Measurements from ENCODE around the gene ELAVL2.

ELAVL2 gene

DNA sequence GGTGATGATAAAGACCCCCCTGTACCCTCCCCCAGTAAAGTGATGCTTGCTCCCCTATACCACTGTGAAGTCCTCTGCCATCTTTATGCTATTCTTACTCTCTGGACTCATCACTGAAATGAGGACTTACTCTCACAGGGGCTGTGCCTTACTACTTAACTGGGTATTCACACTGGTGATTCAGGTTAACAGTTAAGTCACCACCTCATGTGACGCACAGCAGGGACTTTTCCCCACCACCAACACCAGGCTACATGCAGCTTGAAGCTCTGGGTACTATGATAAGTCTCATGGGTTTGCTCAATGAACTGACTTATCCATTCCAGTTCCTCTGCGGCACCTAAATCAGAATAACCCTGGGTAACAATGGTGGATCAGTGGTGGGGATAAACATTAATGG is 163.7 kb downstream of the ELAVL2 start:
- DNase-seq (ENCODE audit: low spot score), result no peak

DNA sequence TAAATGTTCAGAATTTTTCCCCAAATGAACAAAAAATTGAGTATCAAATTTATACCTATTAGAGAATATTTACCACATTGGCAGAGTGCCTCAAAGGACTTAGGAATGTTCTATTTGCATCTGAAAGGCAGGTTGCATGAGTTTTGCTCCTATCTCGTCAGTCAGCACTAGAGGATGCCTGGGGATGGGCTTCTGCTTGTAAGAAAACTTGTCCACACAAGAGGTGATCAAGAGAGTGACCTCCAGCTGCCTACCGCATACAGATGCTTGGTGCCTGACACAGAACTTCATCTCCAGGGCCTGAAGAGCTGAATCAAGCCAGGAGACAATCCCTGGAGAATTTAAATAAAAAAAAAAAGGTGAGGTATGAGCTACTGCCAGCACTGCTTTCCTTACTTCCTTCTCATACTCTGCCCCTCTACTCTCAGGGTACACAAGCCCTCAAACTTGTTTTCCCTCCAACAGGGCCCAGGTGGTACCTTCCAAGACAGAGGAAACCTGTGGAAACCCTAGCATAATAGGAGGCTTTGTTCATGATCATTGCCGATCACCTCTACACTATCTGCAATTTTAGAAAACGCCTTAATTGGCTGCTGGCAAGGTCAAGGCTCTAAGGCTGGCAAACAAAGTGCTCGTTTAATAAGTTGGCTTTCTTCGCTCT is 166.6 kb downstream of the ELAVL2 start:
- no peak for DNase-seq (ENCODE audit: low spot score)

DNA sequence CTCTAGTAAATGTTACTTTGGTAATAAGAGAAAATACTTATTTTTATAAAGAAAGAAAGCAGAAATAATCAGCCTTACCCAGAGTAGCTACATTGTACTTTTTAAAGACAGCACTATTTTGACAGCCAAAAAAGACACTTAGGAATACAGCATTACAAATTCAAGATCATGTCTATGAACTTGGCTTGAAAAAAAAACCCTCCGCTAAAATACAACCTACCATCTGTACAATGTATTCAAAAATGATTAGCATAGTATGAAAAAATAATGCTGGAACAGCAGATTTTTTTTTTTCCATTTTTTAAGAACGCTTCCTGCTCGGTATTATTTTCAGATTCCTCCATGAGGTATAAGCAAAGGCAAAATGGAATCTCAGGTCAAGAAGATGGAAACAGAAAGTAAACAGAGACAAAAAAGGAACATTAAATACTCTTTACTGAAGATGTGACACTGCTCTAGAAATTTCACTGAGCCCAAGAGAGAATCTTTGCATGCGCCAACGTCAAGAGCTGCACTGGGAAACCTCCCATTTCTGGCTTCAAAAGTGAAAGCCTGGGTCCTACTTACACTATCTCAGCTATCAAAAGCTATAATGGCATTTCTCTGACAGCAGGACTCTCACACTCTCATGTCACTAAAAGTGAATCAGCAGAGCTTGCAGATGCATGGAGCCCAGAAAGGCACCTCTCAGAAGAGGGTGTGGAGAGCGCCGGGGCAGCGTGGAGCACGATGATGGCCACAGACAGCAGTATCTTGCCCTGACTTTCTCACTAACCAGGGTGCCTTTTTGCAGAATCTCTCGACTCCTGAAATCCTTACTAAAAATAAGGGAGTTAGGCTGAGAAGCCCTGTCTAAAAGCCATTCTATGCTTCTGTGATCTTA is 167.4 kb downstream of the ELAVL2 start:
- DNase-seq (ENCODE audit: low spot score), result no peak

DNA sequence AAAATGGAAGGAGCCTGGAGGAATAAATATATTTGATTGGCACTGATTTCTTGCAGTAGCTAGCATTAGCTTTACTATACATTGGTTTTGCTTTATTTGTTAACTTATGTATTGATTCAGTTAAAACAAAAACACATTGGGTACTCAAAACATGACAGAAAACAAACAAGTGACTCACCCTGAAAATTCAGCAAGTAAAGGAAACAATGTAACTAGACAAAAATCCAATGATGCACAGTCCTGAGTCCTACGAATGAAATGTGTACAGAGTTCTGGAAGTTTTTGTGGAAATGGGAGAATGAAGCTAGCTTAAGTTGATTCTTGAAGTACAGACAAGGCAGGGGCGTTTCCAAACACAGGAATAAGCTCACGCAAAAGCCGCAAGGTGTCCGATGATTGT is 175.0 kb downstream of the ELAVL2 start:
- no peak for DNase-seq (ENCODE audit: low spot score)

DNA sequence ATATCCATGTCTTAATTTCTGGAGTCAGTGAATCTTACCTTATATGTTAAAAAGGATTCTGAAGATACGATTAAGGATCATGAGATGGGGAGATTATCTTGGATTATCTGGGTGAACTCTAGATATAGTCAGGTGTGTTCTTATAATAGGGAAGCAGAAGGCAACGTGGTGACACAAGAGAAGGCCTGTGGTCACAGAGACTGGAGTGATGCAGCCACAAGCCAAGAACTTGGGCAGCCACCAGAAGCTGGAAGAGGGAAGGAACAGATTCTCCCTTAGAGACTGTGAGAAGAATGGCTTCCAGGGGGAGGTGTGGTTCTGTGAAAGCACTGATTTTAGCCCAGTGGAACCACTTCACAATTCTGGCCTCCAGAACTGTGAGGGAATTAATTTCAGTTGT is 177.4 kb downstream of the ELAVL2 start:
- no peak for DNase-seq (ENCODE audit: low spot score)

DNA sequence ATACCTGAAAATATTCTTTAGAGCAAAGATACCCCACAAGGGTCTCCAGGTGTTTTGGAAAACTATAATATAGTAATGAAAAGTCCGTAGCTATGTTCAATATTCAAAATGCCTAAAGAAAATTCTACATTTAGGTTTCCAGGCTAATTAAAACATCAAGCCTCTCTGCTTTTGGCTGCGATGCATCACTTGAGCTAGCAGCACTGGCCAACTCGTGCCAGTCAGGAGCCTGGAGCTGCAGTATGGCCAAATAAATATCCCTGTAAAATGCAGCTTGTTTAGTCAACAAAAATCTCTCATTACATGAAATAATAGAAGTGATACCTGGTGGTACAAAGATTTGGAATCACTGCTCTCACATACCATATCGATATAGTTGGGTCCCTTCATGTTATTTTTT is 181.1 kb downstream of the ELAVL2 start:
- DNase-seq (ENCODE audit: low spot score), result no peak

DNA sequence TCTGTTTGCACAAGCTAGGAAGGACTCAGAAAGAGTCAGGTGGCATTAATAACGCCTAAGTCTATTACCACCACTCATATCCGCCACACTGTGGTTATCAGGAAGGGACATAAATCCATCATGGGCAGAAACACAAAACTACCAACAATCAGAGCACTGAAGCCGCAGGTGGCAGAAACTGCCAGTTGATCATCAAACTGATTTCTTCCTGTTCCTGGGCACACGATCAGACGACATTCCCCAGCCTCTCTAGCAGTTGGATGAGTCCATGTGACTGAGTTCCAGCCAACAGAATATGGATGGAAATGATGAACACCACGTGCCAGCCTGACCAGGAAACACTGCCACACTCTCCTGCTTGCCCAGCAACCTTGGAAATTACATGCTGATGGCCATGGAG is 181.7 kb downstream of the ELAVL2 start:
- DNase-seq (ENCODE audit: low spot score), result no peak

DNA sequence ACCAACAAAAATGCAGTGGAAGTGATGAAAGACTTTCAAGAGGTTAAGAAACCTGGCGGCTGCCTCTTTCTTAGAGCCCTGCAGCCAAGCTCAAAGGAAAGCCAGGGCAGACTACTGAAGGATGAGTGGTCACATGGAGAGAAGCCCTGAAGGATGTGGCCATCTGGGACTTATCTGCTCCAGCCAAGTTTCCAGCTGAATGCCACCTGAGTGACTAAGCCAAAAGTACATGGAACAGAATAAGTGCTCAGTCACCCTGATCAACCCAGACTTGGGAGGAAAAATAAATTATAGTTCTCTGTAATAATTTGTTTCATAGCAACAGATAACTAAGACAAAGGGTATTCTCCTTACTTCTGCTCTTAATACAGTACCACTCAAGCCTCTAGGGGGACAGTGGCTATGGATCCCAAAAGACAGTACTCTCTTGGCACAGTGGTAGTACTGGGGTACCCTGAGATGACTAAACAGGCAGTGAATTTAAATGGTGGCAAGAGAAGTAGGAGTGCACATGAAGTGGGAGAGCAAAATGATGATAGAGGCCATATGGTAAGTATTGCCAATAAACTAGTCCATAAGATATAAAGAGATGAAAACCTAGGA is 182.3 kb downstream of the ELAVL2 start:
- DNase-seq (ENCODE audit: low spot score), result no peak

Measured in HuH-7 (cell line).